ENCODE data around the gene TULP1. TPM values are rescaled to one million over a fixed set of nuclear protein-coding genes. Genes with fewer than 3 reads are reported as not detected.

TULP1 gene
- total RNA-seq, 1 experiment from 2014 or later: not detected

GRCh38 chr6:35469751-35470662, 42.7 kb downstream of the TULP1 start:
- Histone ChIP-seq H2AFZ (ENCODE audit: low read length) (no peak overlapping the region), H3K9ac (ENCODE audit: extremely low read depth, insufficient read length, low read length) (peak overlapping the region; percentile 93), H3K23ac (ENCODE audit: insufficient read length, low read depth, low read length) (no peak overlapping the region), H2BK12ac (ENCODE audit: insufficient read length, low read depth, low read length) (no peak overlapping the region), H3K14ac (ENCODE audit: insufficient read depth, low read length) (no peak overlapping the region; the same call in 1 of the 2 replicates), H4K8ac (replicated peaks; ENCODE audit: insufficient read length, low read depth, low read length) (no peak overlapping the region), H3K9me3 (ENCODE audit: control insufficient read depth, low read depth, low read length) (no peaks in the 10 kb centered on the region), H2AK5ac (ENCODE audit: insufficient read length, low read length) (no peak overlapping the region), H3K27me3 (ENCODE audit: insufficient read depth, low read length) (no peaks in the 10 kb centered on the region), H3K27ac (ENCODE audit: insufficient read length, low read depth, low read length) (no peak overlapping the region), H2BK5ac (ENCODE audit: insufficient read length, low read length) (no peak overlapping the region), H3K79me2 (ENCODE audit: insufficient read depth, low read length) (peaks cover 19% of the 10 kb centered on the region; the same call in 1 of the 2 replicates), H2BK20ac (ENCODE audit: low read depth, low read length, poor library complexity, severe bottlenecking) (no peak overlapping the region), H4K5ac (ENCODE audit: insufficient read length, low read depth, low read length) (no peak overlapping the region), H3K56ac (ENCODE audit: insufficient read length, low read depth, low read length) (no peak overlapping the region), H3K4me2 (ENCODE audit: insufficient read depth, insufficient read length, low read length) (peak overlapping the region; percentile 95), H3K23me2 (ENCODE audit: insufficient read length, low read depth, low read length, poor library complexity, severe bottlenecking) (peaks cover 15% of the 10 kb centered on the region), H2BK120ac (ENCODE audit: low read depth, low read length, poor library complexity, severe bottlenecking) (no peak overlapping the region), H3K79me1 (ENCODE audit: insufficient read depth, low read depth, low read length, poor library complexity, severe bottlenecking) (peaks cover 3% of the 10 kb centered on the region), H2BK15ac (ENCODE audit: low read depth, low read length) (no peak overlapping the region), H4K20me1 (ENCODE audit: control insufficient read depth, insufficient read depth, insufficient read length) (no peaks in the 10 kb centered on the region), H4K91ac (ENCODE audit: insufficient read length, low read depth, low read length) (no peak overlapping the region), H3K4ac (ENCODE audit: low read depth, low read length) (no peak overlapping the region), H3K18ac (ENCODE audit: insufficient read length, low read depth, low read length) (no peak overlapping the region), H3K4me1 (ENCODE audit: insufficient read depth, low read length) (peaks cover 3% of the 10 kb centered on the region; the same call in 1 of the 2 replicates), H3T11ph (ENCODE audit: low read length) (no peak overlapping the region)
- WGBS (ENCODE audit: extremely low coverage, insufficient read length, low lambda C conversion rate): no CpG with 5 or more reads among the region's 18 CpGs
- peak overlapping the region; percentile 93 to 99 (median 95) for H3K27ac Mint-ChIP-seq
- peak overlapping the region; percentile 91 to 98 for H3K4me3 Mint-ChIP-seq
- no peak for TF ChIP-seq CTCF (conservative IDR thresholded peaks at IDR 0.05)
- peaks cover 6% of the 10 kb centered on the region for H3K27me3 Mint-ChIP-seq (ENCODE audit: low read depth)
- DNase-seq: no peak
- peaks cover 6 to 7% of the 10 kb centered on the region in 2 experiments; a peak in 4 of 5 replicates for H3K9me3 Mint-ChIP-seq
- H3K36me3 Mint-ChIP-seq (ENCODE audit: insufficient read depth in 1 of 3, low read depth in 3 of 3): peaks cover 38 to 73% (median 70%) of the 10 kb centered on the region in 3 experiments
- peaks cover 30 to 43% of the 10 kb centered on the region in 2 experiments for H3K4me1 Mint-ChIP-seq
